Measurements from ENCODE around the gene CAMSAP1. TPM values are rescaled to one million over a fixed set of nuclear protein-coding genes. Genes with fewer than 3 reads are reported as not detected.

CAMSAP1 gene
- total RNA-seq, 2 experiments from 2014 or later: 30.4 to 33.0 TPM

GRCh38 chr9:135931349-135931820 lies 24.0 kb upstream of the CAMSAP1 start:
- ChIA-PET CTCF (ENCODE audit: unreplicated experiment) (no interaction called here), POLR2A (no interaction called here)
- BruUV-seq (replicated peaks): no TSS peak
- no peaks in the 10 kb centered on the region for H3K9me2 ChIP-seq (ENCODE audit: insufficient read depth, low read length)
- H3K36me3 ChIP-seq (ENCODE audit: insufficient read depth, low read length): peaks cover 38% of the 10 kb centered on the region
- H2AFZ ChIP-seq (ENCODE audit: low read length): no peak overlapping the region
- no peaks in the 10 kb centered on the region for H4K20me1 ChIP-seq (ENCODE audit: insufficient read depth, low read length)
- H3K4me2 ChIP-seq (ENCODE audit: low read length): no peak overlapping the region
- no peaks in the 10 kb centered on the region for H3K79me2 ChIP-seq (ENCODE audit: insufficient read depth, low read depth, low read length)
- no peak overlapping the region for H3K27ac ChIP-seq (ENCODE audit: low read depth, low read length, poor library complexity, severe bottlenecking)
- H3K4me3 ChIP-seq (ENCODE audit: low read depth, low read length, poor library complexity, severe bottlenecking): no peak overlapping the region
- DNase-seq (ENCODE audit: low spot score): no peak
- TF ChIP-seq EZH2phosphoT487 (IDR thresholded peaks at IDR 0.05; ENCODE audit: borderline replicate concordance, low read depth, low read length) (no peak), CTCF (conservative IDR thresholded peaks at IDR 0.05; ENCODE audit: low read length) (no peak)
- H3K9me3 ChIP-seq (ENCODE audit: low read length): no peaks in the 10 kb centered on the region
- H3K4me1 ChIP-seq (ENCODE audit: insufficient read depth, low read length, poor library complexity, severe bottlenecking): no peaks in the 10 kb centered on the region
- intact Hi-C loops (cut with micrococcal nuclease; ENCODE audit: unreplicated experiment): no loop called here

- H3K27ac ChIP-seq (ENCODE audit: low read depth, low read length, poor library complexity, severe bottlenecking): no peak overlapping the region
- TF ChIP-seq EZH2phosphoT487 (IDR thresholded peaks at IDR 0.05; ENCODE audit: borderline replicate concordance, low read depth, low read length): no peak
- no peak for TF ChIP-seq CTCF (conservative IDR thresholded peaks at IDR 0.05; ENCODE audit: low read length)
- H3K79me2 ChIP-seq (ENCODE audit: insufficient read depth, low read depth, low read length): no peaks in the 10 kb centered on the region
- H2AFZ ChIP-seq (ENCODE audit: low read length): no peak overlapping the region
- ChIA-PET POLR2A (no interaction called here), CTCF (ENCODE audit: unreplicated experiment) (no interaction called here)
- H3K36me3 ChIP-seq (ENCODE audit: insufficient read depth, low read length): peaks cover 32% of the 10 kb centered on the region
- no peaks in the 10 kb centered on the region for H3K9me3 ChIP-seq (ENCODE audit: low read length)
- BruUV-seq (replicated peaks): no TSS peak
- no peak overlapping the region for H3K4me2 ChIP-seq (ENCODE audit: low read length)
- intact Hi-C loops (cut with micrococcal nuclease; ENCODE audit: unreplicated experiment): no loop called here
- H3K4me3 ChIP-seq (ENCODE audit: low read depth, low read length, poor library complexity, severe bottlenecking): no peak overlapping the region
- no peaks in the 10 kb centered on the region for H4K20me1 ChIP-seq (ENCODE audit: insufficient read depth, low read length)
- H3K9me2 ChIP-seq (ENCODE audit: insufficient read depth, low read length): no peaks in the 10 kb centered on the region
- no peaks in the 10 kb centered on the region for H3K4me1 ChIP-seq (ENCODE audit: insufficient read depth, low read length, poor library complexity, severe bottlenecking)
- DNase-seq (ENCODE audit: low spot score): no peak
Measured at GRCh38 chr9:135930446-135931345, 23.4 kb upstream of the CAMSAP1 start.

Measured in OCI-LY7 (cell line).